HG03066 (cell line): Measurements from ENCODE around the gene FAM98B.

Source experiments
- ATAC-seq: cut with Tn5 transposase; IDR thresholded peaks from one replicate; pipeline ENCODE4 v1.9.1; 2021; ENCODE audit warnings: low read depth; ENCODE audit not compliant: unreplicated experiment

FAM98B gene

DNA sequence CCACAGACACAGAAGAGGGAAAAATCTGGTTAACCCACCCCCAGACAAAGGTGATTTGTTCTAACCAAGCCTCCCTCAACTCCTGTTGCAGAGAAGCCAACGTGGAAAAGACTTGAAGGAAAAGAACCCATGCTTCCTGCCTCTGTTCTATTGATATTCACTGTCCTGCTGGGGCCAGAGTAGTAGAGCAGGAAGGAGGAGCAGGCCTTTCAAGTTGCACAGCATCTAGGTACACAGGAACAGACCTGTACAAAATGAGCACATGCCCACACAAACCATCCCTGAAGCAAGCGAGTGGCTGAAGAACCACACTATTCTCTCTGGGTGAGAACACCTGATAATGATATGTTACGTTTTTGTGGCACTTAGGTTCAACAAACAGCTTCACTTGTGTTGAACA lies 80.8 kb downstream of the FAM98B start:
- no peak for ATAC-seq

DNA sequence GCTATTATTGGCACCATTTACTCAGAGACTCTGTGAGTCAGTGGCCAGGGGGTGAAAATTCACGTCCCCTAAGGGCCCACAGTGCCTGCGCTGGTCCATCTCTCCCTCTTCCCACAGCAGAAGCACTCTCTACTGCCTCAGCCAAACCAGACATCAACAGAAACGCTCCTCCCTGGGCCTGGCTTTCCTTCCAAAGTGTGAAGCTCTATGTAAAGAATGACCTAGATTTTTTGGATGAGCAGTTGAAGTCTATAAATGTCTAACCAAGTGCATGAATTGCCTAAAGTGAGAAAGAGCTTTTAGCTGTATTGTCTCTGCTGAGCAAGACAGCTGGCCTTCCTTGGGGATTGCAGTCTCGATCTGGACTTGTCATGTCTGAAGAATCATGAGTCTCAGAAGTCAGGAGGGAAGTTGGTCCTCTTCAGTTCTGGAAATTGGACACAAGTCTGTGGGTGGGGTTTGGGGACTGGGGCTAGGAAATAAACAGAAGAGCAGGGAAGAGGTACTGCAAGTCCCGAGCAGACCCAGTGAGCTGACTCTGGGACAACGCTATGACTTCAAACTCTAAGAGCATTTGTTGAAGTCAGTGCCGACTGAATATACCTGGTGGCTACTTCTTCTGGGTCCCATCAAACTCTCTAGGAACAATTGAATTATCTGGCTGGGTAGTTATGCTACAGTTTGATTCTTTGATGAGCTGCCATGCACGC lies 81.7 kb downstream of the FAM98B start:
- no peak for ATAC-seq

DNA sequence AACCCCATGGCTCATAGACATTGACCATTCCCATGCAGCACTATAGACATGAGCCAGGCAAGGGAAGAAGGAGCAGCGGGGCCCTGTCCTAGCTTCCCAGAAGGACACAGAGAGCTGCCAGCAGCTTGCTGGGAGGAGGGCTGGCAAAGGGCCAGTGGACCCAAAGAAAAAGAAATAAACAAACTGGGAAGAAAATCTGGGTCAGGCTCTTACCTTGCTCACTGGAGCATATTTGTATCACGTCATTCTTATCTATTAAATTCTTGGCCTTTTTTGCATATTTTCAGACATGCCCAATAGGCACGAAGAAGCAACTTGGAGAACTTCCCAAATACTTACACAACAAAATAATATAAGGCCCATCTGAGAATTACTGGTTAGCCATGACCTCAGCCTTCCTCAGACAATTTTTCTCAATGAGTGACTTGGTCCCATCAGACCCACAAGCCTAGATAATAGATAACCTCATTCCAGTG lies 82.3 kb downstream of the FAM98B start:
- no peak for ATAC-seq
